ENCODE data around the gene NFIB. TPM values are rescaled to one million over a fixed set of nuclear protein-coding genes. Genes with fewer than 3 reads are reported as not detected.

Gene NFIB
- total and polyA plus RNA-seq, 8 donors: 88.8 to 144 (median 127) TPM

DNA sequence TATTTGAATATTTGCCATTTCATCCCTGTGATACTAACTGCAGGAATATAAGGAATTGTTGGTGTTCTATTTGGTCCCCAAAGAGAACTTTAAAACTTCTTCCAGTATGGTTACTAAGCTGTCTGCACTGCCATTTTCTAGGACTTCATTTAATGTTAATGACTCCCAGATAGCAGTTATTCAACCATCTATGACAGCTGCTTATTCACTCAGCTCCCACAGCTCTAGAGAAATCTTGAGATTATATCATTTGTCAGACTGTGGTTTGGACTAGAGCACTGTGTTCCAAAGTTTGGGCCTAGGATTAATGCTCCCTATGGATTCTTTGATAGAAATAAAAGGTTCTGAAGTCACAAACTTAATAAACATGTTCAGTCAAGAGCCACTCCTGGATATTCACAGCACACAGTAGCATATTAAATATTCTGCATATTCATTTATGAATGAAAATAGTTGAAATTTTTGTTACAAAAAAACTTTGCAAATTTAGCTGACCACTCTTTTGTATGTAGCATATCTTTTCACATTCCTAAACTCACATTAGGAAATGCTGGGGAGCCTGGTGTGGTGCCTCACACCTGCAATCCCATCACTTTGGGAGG is 173.7 kb downstream of the NFIB start:
- DNase-seq: no peak
- Histone ChIP-seq H3K4me1 (no peaks in the 10 kb centered on the region), H3K27ac (no peak overlapping the region), H3K4me3 (no peak overlapping the region), H3K9me3 (no peaks in the 10 kb centered on the region), H3K27me3 (no peaks in the 10 kb centered on the region), H3K36me3 (no peaks in the 10 kb centered on the region)
- no peak for ATAC-seq
- intact Hi-C loops (cut with DNase I): no loop called here
- TF ChIP-seq, protein P1, sequence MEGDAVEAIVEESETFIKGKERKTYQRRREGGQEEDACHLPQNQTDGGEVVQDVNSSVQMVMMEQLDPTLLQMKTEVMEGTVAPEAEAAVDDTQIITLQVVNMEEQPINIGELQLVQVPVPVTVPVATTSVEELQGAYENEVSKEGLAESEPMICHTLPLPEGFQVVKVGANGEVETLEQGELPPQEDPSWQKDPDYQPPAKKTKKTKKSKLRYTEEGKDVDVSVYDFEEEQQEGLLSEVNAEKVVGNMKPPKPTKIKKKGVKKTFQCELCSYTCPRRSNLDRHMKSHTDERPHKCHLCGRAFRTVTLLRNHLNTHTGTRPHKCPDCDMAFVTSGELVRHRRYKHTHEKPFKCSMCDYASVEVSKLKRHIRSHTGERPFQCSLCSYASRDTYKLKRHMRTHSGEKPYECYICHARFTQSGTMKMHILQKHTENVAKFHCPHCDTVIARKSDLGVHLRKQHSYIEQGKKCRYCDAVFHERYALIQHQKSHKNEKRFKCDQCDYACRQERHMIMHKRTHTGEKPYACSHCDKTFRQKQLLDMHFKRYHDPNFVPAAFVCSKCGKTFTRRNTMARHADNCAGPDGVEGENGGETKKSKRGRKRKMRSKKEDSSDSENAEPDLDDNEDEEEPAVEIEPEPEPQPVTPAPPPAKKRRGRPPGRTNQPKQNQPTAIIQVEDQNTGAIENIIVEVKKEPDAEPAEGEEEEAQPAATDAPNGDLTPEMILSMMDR (IDR thresholded peaks at IDR 0.05): no peak

DNA sequence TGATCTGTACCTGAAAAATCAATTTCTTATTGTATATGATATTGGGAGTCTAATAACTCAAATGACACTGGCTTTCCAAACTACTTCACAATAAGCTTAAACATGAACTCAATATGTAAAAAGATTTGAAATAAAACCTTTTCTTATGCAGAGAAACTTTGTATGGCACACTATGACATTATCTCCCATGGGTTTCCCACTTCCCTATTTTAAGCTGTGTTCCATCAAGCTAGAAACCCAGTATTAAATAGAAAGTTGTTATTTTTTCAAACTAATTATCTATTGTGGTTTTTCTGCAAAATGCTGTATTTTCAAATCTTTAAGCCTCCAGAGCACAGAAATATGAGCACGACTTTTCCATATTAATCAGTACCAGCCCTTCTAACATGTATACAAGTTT is 174.7 kb downstream of the NFIB start:
- Histone ChIP-seq H3K4me1 (no peaks in the 10 kb centered on the region), H3K27ac (no peak overlapping the region), H3K9me3 (no peaks in the 10 kb centered on the region), H3K36me3 (no peaks in the 10 kb centered on the region), H3K27me3 (no peaks in the 10 kb centered on the region), H3K4me3 (no peak overlapping the region)
- ATAC-seq: no peak
- intact Hi-C loops (cut with DNase I): no loop called here
- DNase-seq: no peak
- TF ChIP-seq, protein P1 (IDR thresholded peaks at IDR 0.05): no peak

DNA sequence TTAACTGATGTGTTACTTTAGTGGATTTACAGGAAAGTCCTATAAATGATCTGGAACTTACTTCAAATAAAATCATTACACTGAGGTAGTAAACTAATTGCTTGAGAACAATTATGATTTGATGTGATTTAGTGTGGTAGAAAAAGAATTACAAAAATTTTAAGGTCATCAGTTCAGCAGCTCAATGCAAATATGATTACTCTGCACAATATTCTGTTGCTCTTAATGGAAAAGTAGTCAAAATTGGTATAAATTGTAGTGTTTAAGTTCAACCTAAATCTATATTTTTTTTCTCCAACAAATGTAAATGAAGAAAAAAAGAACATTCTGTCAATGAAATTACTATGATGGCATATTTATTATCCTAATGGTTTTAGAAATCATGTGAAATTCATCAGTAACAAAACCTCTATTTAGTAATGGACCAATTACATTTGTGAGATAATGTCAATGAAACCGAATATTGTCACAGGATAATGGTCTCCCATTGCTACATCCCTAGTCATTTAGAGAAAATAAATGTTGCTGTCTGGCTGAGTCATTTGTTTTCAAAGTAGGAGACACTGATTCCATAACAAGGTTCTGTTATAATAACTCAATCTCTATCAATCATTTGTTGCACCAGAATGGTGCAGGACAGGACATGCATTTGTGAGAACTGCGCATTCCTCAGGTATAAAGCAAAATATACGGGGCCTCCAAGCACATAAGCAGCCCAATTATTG is 177.1 kb downstream of the NFIB start:
- no peaks in the 10 kb centered on the region for H3K36me3 ChIP-seq
- DNase-seq (no peak), ATAC-seq (no peak)
- no peak overlapping the region for H3K27ac ChIP-seq
- no peaks in the 10 kb centered on the region for H3K9me3 ChIP-seq
- no peaks in the 10 kb centered on the region for H3K4me1 ChIP-seq
- TF ChIP-seq, protein P1 (IDR thresholded peaks at IDR 0.05): no peak
- H3K27me3 ChIP-seq: no peaks in the 10 kb centered on the region
- intact Hi-C loops (cut with DNase I): no loop called here
- no peak overlapping the region for H3K4me3 ChIP-seq

DNA sequence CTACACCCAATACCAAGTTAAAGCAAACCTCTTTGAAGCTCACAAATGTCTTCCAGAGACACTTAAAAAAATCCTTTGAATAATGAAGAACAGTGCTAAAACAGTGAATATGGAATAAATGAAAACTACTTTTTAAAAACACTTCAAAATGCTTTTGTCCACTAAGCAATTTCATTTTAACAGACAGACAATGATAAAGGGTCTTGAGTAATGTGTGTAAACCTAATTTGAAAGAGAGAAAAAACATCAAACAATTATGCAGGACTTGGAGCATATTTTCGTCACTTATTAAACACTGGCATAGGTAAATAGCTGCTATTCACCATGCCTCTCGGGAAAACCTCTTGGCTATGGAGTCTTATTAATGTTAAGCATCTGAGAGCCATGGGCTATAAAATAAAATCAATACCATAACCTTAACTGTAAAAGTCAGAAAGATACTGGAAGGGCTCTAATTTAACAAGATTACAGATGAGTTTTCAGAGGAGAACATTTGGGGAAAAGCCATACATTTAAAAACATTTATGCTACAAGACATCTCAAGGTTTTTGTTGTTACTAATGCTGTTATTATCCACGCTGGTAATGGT is 177.8 kb downstream of the NFIB start:
- no peak overlapping the region for H3K4me3 ChIP-seq
- H3K4me1 ChIP-seq: no peaks in the 10 kb centered on the region
- H3K36me3 ChIP-seq: no peaks in the 10 kb centered on the region
- intact Hi-C loops (cut with DNase I): no loop called here
- H3K9me3 ChIP-seq: no peaks in the 10 kb centered on the region
- no peak for DNase-seq
- H3K27me3 ChIP-seq: no peaks in the 10 kb centered on the region
- no peak overlapping the region for H3K27ac ChIP-seq
- TF ChIP-seq, protein P1 (IDR thresholded peaks at IDR 0.05): no peak
- no peak for ATAC-seq

DNA sequence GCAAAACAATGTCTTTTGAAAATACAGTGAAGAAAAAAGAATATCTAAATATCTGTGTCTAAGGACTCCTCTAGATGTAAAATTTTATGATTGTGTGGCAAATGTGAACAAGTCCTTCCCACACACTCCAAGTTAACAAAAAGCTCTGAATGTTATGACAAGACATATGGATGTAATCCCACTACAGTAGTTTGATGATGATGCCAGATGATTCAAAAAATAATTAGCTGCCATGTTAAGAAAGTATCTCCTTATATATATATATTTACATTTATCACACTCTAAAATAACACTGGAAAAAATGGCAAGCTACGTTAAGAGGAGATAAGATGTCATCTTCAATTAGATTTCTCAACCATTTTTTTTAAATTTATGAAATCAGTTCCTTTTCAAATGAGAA is 178.5 kb downstream of the NFIB start:
- no peak overlapping the region for H3K4me3 ChIP-seq
- DNase-seq (peak in 1 of 4 donors; percentile 43), ATAC-seq (no peak)
- H3K9me3 ChIP-seq: no peaks in the 10 kb centered on the region
- H3K27me3 ChIP-seq: no peaks in the 10 kb centered on the region
- TF ChIP-seq, protein P1 (IDR thresholded peaks at IDR 0.05): no peak
- intact Hi-C loops (cut with DNase I): no loop called here
- no peaks in the 10 kb centered on the region for H3K4me1 ChIP-seq
- no peak overlapping the region for H3K27ac ChIP-seq
- H3K36me3 ChIP-seq: no peaks in the 10 kb centered on the region
